NCI-H146 treated with DMSO at 0.1 percent for 48 hours (cell line): ENCODE data around the gene CHST11.
"Not testable (repeated sequence)": the region's sequence is repeated elsewhere in the genome, so short reads cannot be mapped to it uniquely, and the experiment has no call there.

ENCODE experiments used
- DNase-seq: peaks from one replicate; lab custom pipeline; 2025; ENCODE audit not compliant: unreplicated experiment; lab: John Stamatoyannopoulos, UW

Gene CHST11

GRCh38 chr12:104522985-104523722 is 66.4 kb downstream of the CHST11 start:
- DNase-seq: no peak

GRCh38 chr12:104524034-104524832 is 67.5 kb downstream of the CHST11 start:
- DNase-seq: no peak

GRCh38 chr12:104526320-104526719 is 69.6 kb downstream of the CHST11 start:
- no peak for DNase-seq

GRCh38 chr12:104526751-104527150 is 70.0 kb downstream of the CHST11 start:
- no peak for DNase-seq

- DNase-seq: not testable (repeated sequence)
Measured at GRCh38 chr12:104527653-104528052, 70.9 kb downstream of the CHST11 start.

GRCh38 chr12:104529130-104529874 is 72.6 kb downstream of the CHST11 start:
- DNase-seq: no peak

- DNase-seq: no peak
Measured at GRCh38 chr12:104532636-104533035, 75.9 kb downstream of the CHST11 start.

GRCh38 chr12:104533134-104533533 is 76.4 kb downstream of the CHST11 start:
- no peak for DNase-seq

GRCh38 chr12:104534162-104534856 is 77.6 kb downstream of the CHST11 start:
- no peak for DNase-seq

GRCh38 chr12:104534857-104535248 is 78.1 kb downstream of the CHST11 start:
- DNase-seq: no peak

- no peak for DNase-seq
Measured at GRCh38 chr12:104535369-104535768, 78.6 kb downstream of the CHST11 start.

GRCh38 chr12:104536841-104537240 is 80.1 kb downstream of the CHST11 start:
- no peak for DNase-seq

- DNase-seq: no peak
Measured at GRCh38 chr12:104538056-104538455, 81.3 kb downstream of the CHST11 start.

- DNase-seq: no peak
Measured at GRCh38 chr12:104538891-104539462, 82.2 kb downstream of the CHST11 start.

GRCh38 chr12:104544836-104545235 is 88.1 kb downstream of the CHST11 start:
- DNase-seq: no peak

- no peak for DNase-seq
Measured at GRCh38 chr12:104546575-104546974, 89.8 kb downstream of the CHST11 start.

GRCh38 chr12:104547235-104547634 is 90.5 kb downstream of the CHST11 start:
- DNase-seq: no peak

- DNase-seq: no peak
Measured at GRCh38 chr12:104549815-104550480, 93.2 kb downstream of the CHST11 start.

GRCh38 chr12:104551313-104551931 is 94.7 kb downstream of the CHST11 start:
- no peak for DNase-seq

GRCh38 chr12:104553421-104553820 is 96.7 kb downstream of the CHST11 start:
- no peak for DNase-seq
